ENCODE results near the gene CDC42BPB. TPM values are rescaled to one million over a fixed set of nuclear protein-coding genes. Genes with fewer than 3 reads are reported as not detected.

The CDC42BPB gene
- total RNA-seq, 1 donor: 118 TPM

- H3K9me3 ChIP-seq (ENCODE audit: low read depth, low read length): no peaks in the 10 kb centered on the region
- H3K4me2 ChIP-seq (ENCODE audit: insufficient read depth, low read length): peak overlapping the region; percentile 81
- no peaks in the 10 kb centered on the region for H3K27me3 ChIP-seq (ENCODE audit: insufficient read depth, low read length)
- H3K27ac ChIP-seq (ENCODE audit: low read depth, low read length): peak overlapping the region; percentile 42
- H3K36me3 ChIP-seq (ENCODE audit: insufficient read depth, low read length): no peaks in the 10 kb centered on the region
- peaks cover 22% of the 10 kb centered on the region for H4K20me1 ChIP-seq (ENCODE audit: insufficient read depth, low read length)
- peak overlapping the region; percentile 83 for H2AFZ ChIP-seq (ENCODE audit: low read length)
- no peak for DNase-seq (ENCODE audit: insufficient read length, low spot score, missing footprints)
- no peak for TF ChIP-seq CTCF (IDR thresholded peaks at IDR 0.05; ENCODE audit: extremely low read depth, low read depth, low read length)
- peak overlapping the region; percentile 94 for H3K4me3 ChIP-seq (ENCODE audit: insufficient read depth, low read length)
- H3K4me1 ChIP-seq (ENCODE audit: insufficient read depth, low read length): peaks cover 22% of the 10 kb centered on the region
- H3K79me2 ChIP-seq (ENCODE audit: insufficient read depth, low read length): peaks cover 54% of the 10 kb centered on the region
Measured at GRCh38 chr14:103058164-103059055, 1.1 kb upstream of the CDC42BPB start.

GRCh38 chr14:103057028-103057371, 349 bp downstream of the CDC42BPB start:
- H3K79me2 ChIP-seq (ENCODE audit: insufficient read depth, low read length): peaks cover 67% of the 10 kb centered on the region
- H3K27ac ChIP-seq (ENCODE audit: low read depth, low read length): peak overlapping the region; percentile 61
- peak overlapping the region; percentile 85 for H3K4me3 ChIP-seq (ENCODE audit: insufficient read depth, low read length)
- H2AFZ ChIP-seq (ENCODE audit: low read length): peak overlapping the region; percentile 59
- H3K4me2 ChIP-seq (ENCODE audit: insufficient read depth, low read length): peak overlapping the region; percentile 92
- peaks cover 2% of the 10 kb centered on the region for H3K36me3 ChIP-seq (ENCODE audit: insufficient read depth, low read length)
- TF ChIP-seq CTCF (IDR thresholded peaks at IDR 0.05; ENCODE audit: extremely low read depth, low read depth, low read length): no peak
- H3K27me3 ChIP-seq (ENCODE audit: insufficient read depth, low read length): no peaks in the 10 kb centered on the region
- H3K9me3 ChIP-seq (ENCODE audit: low read depth, low read length): no peaks in the 10 kb centered on the region
- peaks cover 22% of the 10 kb centered on the region for H3K4me1 ChIP-seq (ENCODE audit: insufficient read depth, low read length)
- peaks cover 30% of the 10 kb centered on the region for H4K20me1 ChIP-seq (ENCODE audit: insufficient read depth, low read length)
- no peak for DNase-seq (ENCODE audit: insufficient read length, low spot score, missing footprints)

- no peaks in the 10 kb centered on the region for H3K9me3 ChIP-seq (ENCODE audit: low read depth, low read length)
- peaks cover 2% of the 10 kb centered on the region for H3K36me3 ChIP-seq (ENCODE audit: insufficient read depth, low read length)
- TF ChIP-seq CTCF (IDR thresholded peaks at IDR 0.05; ENCODE audit: extremely low read depth, low read depth, low read length): no peak
- H3K27me3 ChIP-seq (ENCODE audit: insufficient read depth, low read length): no peaks in the 10 kb centered on the region
- peaks cover 72% of the 10 kb centered on the region for H3K79me2 ChIP-seq (ENCODE audit: insufficient read depth, low read length)
- peaks cover 22% of the 10 kb centered on the region for H3K4me1 ChIP-seq (ENCODE audit: insufficient read depth, low read length)
- H3K4me3 ChIP-seq (ENCODE audit: insufficient read depth, low read length): peak overlapping the region; percentile 85
- H3K4me2 ChIP-seq (ENCODE audit: insufficient read depth, low read length): peak overlapping the region; percentile 92
- H3K27ac ChIP-seq (ENCODE audit: low read depth, low read length): peak overlapping the region; percentile 81
- H4K20me1 ChIP-seq (ENCODE audit: insufficient read depth, low read length): peaks cover 32% of the 10 kb centered on the region
- DNase-seq (ENCODE audit: insufficient read length, low spot score, missing footprints): peak; percentile 94
- peak overlapping the region; percentile 59 for H2AFZ ChIP-seq (ENCODE audit: low read length)
Measured at GRCh38 chr14:103056322-103057027, 874 bp downstream of the CDC42BPB start.

- Histone ChIP-seq H4K20me1 (ENCODE audit: insufficient read depth, low read length) (peaks cover 37% of the 10 kb centered on the region), H2AFZ (ENCODE audit: low read length) (no peak overlapping the region), H3K27ac (ENCODE audit: low read depth, low read length) (peak overlapping the region; percentile 81), H3K79me2 (ENCODE audit: insufficient read depth, low read length) (peaks cover 80% of the 10 kb centered on the region), H3K4me3 (ENCODE audit: insufficient read depth, low read length) (peak overlapping the region; percentile 85), H3K36me3 (ENCODE audit: insufficient read depth, low read length) (peaks cover 2% of the 10 kb centered on the region), H3K4me2 (ENCODE audit: insufficient read depth, low read length) (peak overlapping the region; percentile 92), H3K9me3 (ENCODE audit: low read depth, low read length) (no peaks in the 10 kb centered on the region), H3K27me3 (ENCODE audit: insufficient read depth, low read length) (no peaks in the 10 kb centered on the region), H3K4me1 (ENCODE audit: insufficient read depth, low read length) (peaks cover 22% of the 10 kb centered on the region)
- DNase-seq (ENCODE audit: insufficient read length, low spot score, missing footprints): no peak
- TF ChIP-seq CTCF (IDR thresholded peaks at IDR 0.05; ENCODE audit: extremely low read depth, low read depth, low read length): no peak
Measured at GRCh38 chr14:103055695-103056094, 1.7 kb downstream of the CDC42BPB start.
